GM19438 (cell line): Measurements from ENCODE around the gene UBE2G2.

Experiments used
- ATAC-seq: cut with Tn5 transposase; IDR thresholded peaks from one replicate; pipeline ENCODE4 v1.9.1; 2021; ENCODE audit warnings: low read depth; ENCODE audit not compliant: unreplicated experiment

UBE2G2 gene

DNA sequence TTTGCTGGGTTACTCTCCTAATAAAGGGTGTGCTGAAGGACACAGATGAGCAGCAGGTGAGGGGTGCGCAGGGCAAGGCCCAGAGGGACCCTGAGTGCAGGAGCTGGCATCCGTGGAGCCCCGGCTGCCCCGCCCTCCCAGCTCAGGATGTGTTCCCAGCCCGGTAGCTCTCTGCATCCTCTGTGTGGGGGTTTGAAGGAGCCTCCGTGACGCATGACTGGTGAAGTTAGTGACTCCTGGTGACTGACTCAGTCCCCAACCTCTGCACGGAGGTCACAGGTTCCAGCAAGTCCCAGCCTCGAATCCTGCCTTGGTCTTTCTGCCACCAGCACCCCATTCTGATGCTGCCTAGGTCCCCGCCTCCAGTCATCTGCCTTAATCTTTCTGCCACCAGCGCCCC is 68.7 kb downstream of the UBE2G2 start:
- no peak for ATAC-seq

DNA sequence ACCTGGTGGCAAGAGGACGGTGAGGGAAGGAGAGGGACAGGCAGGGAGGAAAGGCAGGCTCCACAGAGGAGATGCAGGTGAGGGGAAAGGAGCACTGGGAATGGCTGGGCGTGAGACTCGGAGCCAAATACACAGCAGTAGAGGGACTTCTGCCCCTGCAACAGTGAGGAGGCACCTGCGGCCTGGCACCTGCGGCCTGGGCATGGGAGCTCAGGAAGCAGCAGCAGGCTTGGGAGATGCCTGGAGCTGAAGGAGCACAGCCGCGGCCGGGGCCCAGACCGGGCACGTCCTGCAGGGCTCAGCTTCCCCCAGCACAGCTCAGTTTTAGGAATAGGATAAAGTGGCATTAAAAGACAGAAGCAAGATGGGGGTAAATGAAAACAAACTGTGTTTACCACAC is 69.4 kb downstream of the UBE2G2 start:
- no peak for ATAC-seq

DNA sequence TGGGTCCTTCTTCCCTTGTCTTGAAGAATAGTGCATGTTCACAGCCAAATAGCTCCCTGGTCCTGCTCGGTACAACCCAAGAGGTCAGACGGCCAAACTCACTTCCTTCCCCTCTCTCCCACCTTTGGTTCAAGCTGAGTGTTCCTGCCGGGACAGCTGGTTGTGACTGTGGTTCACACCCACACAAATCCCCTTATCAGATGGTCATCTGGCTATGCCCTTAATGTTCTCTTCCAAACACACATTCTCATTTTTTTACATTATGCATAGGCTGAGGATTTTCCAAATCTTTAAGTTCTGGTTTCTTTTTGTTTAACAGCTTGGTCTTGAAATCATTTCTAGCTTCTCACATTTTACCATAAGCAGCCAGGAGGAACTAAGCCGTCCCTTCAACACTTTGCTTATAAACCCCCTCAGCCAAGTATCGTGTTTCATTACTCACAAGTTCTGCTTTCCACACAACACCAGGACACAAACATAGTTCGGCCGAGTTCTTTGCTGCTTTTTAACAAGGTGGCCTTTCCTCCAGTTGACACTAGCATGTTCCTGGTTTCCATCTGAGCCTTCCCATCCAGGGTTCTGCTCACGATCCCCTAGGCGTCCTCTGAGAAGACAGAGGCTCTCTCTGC is 70.6 kb downstream of the UBE2G2 start:
- ATAC-seq = no peak

DNA sequence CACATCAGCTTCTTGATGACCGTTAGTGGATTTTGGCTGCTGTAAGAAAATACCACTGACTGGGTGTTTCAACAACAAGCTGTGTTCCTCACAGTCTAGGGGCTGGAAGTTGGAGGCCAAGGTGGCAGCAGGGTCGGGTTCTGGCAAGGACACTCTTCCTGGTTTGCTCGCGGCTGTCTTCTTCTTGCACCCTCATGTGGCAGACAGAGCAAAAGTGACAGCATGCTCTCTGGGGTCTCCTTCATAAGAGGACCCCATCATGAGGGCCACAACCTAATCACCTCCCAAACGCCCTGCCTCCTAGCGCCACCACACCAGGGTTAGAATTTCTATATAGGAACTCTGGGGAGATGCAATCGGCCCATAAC is 71.6 kb downstream of the UBE2G2 start:
- no peak for ATAC-seq

DNA sequence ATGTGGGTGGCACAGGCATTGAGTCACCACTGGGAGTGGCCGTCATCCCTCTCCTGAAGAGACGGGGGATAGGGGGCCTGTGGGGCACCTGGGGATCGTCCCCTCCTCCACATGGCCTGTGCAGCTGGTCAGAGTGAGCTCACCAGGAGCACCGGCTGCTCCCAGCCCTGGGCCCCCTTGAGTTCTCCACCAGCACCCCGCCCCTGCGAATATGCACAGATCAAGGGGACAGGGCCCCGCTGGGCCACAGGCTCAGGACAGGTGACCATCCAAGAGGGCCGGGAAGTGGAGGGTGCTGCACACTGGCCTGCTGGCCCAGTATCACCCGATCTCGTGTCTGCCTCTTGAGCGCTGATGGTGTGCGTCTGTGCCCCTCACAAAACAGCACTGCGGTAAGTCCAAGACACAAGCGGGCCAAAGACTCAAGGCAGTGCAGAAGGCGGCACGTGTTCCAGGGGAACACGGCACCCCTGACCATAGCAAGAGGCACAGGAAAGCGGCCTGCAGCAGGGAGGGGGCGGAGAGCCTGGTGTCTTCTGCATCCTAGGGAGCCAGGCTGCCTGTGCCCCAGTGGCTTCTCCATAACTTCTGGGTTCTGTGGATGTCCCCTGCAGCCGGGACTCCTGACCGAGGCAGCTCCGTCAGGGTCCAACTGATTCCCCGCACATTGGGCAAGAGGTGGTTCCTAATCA is 72.1 kb downstream of the UBE2G2 start:
- no peak for ATAC-seq

DNA sequence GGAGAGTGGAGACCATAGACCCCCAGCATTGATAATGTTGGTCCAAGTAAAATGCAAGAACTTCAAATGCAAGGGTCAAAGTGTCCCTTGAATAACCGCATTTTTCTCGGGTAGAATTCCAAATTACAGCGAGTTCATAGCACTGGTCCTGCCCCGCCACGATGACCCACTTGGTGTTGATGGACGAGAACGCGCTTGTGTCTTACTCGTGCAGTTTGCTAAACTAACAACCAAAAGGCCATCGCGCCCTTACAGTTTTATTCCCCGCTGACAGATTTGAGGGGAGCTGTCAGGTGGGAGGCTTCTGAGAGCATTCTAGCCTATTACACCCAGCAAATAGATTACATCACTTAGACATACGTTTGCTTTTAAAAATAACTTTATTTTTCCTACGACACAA is 72.9 kb downstream of the UBE2G2 start:
- ATAC-seq = no peak

DNA sequence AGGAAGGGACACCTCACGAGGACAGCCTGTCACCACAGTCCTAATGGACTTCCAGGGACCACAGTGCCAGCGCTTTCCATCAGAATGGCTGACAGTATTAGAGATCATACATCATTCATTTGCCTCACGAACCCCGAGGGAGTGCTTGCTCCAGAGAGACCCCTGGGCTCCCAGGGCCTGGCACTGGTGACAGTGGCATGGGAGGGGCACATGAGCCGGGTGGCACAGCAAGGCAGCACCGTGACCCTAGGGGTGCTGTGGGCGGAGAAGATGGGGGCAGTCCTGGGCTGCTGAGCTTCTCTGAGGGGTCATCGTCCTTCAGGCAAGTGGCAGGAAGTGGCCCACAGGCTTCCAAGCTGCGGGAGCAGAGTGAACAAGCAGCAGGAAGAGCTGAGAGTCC is 73.9 kb downstream of the UBE2G2 start:
- no peak for ATAC-seq

DNA sequence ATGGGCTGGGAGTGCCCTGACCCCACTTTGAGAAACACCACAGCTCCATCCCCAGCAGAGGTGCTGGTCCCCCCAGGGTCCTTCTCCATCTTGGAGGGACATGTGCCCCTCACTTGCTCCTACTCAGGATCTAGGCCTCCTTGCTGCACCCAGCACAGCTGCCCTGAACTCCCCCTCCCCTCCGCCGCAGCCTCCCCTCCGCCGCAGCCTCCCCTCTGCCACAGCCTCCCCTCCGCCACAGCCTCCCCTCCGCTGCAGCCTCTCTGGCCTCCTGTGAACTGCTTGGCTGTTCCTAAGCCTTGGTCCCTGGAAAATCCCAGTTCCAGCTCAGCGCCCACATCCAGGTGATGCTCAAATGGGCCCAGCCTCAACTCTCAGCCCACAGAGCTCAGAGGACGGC is 74.3 kb downstream of the UBE2G2 start:
- no peak for ATAC-seq

DNA sequence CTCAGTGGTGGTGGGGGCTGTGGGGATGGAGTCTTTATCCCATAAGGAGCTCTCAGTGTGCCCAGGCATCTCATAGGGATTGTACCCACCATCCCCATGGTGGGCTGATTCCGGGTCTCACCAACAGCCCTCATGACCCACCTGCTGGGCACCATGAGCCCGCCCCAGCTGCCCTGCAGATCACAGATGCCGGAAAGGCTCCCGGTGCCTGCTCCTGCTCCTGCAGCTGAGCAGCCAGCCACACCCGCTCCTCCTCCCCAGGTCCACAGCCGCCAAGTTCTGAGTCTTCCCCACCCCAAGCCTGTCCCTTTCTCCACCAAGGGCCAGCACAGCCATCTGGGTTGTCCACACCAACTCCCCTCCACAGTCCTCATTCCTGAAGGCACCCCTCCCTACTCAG is 74.8 kb downstream of the UBE2G2 start:
- ATAC-seq = no peak

DNA sequence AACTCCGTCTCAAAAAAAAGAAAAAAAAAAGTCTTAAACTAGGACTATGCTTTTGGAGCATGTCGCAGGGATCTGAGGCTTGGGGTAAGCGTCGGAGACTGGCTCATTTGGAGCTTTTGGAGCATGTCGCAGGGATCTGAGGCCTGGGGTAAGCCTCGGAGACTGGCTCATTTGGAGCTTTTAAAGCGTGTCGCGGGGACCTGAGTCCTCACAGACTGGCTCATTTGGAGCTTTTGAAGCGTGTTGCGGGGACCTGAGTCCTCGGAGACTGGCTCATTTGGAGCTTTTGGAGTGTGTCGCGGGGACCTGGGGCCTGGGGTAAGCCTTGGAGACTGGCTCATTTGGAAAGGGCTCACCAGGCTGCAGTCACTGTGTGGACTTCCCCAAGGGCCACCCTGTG is 76.7 kb downstream of the UBE2G2 start:
- ATAC-seq = no peak

DNA sequence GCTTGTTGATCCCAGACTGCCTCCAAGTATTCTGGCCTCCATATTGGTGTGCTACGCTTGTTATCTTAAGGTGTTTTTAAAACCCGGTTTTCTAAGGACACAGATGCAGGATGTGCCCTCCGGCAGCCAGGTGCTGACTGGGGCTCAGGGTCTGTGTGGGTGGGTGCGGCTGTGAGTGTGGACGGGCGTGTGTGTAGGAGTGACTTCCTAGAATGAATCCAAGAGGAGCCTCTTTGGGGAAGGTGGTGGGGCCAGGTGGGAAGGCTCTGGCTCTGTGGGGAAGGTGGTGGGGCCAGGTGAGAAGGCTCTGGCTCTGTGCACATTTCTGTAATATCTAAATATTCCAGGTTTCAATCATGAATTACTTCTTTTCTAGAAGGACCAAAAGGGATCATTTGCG is 77.4 kb downstream of the UBE2G2 start:
- no peak for ATAC-seq

DNA sequence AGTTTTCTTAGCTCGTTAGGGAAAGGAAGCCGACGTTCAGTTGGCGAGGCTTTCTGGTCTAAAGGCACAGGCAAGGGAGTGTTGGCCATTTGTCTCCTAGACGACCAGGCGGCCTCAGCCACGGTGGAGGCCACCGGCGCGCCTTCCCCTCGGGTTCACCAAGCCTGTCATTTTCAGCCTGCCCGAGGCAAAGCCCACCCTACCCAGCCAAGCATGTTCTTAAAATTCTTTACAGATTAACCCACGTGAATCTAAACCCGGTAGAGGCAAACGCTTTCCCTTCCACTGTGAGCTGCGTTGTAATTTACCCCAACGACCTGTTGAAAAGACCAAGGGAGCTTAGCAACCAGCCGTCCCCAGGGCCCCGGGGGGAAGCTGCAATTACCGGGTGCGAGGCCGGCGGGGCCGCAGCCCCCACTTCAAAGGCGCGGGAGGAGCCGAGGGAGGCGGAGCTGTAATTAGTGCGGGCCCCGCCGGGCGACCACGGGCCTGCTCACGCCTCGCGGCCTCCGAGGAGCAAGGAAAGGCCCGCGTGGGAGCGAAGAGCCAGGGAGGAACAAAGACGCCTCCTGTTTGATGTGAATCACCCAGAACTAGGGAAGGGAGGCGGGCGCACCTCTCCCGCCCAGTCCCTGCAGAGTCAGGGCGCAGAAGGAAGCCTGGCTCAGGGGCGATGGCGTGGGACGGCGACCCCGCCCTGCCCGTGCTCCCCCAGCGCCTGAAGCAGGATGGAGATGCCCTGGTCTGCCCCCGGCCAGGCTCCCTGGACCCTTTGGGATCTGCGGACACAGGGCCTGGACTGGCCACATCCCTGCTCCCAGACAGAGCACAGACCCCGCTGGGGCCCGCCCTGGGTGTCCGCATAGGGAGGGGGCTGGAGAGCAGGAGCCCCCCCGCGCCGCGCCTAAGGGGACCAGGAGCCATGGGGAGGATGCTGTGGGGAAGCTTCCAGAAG is 78.2 kb downstream of the UBE2G2 start:
- no peak for ATAC-seq

DNA sequence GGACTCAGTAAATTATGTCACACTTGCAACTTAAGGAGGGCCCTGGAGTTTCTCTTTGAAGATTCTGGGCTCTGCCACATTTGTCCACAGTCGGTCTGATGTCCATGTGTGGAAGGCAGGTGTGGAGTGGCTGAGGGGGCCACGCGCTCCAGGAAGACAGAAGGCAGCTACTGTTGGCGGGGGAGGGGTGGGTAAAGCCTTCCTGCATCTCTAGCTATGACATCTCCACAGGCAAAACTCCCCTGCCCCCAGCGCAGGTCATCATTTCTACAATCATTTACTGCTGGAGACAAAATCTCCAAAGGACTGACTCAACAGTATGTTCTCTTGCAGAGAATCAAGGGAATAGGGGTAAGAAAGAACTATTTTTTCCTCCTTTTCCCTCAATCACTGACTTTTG is 78.9 kb downstream of the UBE2G2 start:
- ATAC-seq = no peak

DNA sequence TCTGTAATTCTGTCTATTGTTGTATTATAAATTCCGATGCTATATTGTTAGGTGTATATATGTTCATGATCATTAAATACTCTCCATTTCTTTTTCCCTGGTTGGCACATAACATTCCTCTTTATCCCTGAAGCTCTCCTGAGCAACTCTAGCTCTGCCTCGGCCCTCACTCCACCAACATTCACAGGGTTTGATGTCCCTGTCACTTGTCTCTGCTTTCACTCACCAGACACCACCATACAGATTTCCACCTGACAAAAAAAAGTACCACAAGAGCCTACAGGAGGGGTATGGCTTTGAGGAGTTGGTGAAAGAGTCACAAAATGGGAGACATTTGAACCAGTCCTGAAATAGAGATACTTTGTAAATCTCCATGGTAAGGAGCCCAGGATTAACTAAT is 81.5 kb downstream of the UBE2G2 start:
- ATAC-seq = no peak
